Ramos (cell line): ENCODE results near the gene CLIP1.

ENCODE experiments used
- in situ Hi-C: fragments of 300-500 bp; cut with MboI; formaldehyde crosslinking; loops from one replicate; pipeline ENCODE4 v1.14.3; 2022; ENCODE audit warnings: low sequenced_read_pairs; ENCODE audit not compliant: unreplicated experiment

Gene CLIP1

GRCh38 chr12:122323311-122324019 lies 99.0 kb downstream of the CLIP1 start:
- in situ Hi-C loops, result no loop called here

DNA sequence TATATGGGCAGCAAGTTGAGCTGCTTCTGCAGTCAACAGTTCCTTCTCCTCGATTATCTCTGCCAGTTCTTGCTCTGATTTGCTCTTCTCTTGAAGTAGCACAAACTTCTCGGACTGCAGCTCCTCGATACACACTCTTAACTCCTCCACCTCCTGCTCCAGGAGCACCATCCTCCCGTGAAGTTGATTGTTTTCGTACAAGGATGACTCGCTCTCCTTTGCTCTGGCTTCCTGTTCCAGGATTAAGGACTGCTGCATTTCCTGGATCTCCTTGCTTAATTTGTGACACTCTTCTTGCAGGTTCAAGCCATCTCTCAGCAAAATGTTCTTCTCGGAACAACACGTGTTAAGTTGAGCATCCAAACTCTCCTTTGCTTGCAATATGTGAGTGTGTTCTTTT lies 100.0 kb downstream of the CLIP1 start:
- in situ Hi-C loops, result no loop called here

DNA sequence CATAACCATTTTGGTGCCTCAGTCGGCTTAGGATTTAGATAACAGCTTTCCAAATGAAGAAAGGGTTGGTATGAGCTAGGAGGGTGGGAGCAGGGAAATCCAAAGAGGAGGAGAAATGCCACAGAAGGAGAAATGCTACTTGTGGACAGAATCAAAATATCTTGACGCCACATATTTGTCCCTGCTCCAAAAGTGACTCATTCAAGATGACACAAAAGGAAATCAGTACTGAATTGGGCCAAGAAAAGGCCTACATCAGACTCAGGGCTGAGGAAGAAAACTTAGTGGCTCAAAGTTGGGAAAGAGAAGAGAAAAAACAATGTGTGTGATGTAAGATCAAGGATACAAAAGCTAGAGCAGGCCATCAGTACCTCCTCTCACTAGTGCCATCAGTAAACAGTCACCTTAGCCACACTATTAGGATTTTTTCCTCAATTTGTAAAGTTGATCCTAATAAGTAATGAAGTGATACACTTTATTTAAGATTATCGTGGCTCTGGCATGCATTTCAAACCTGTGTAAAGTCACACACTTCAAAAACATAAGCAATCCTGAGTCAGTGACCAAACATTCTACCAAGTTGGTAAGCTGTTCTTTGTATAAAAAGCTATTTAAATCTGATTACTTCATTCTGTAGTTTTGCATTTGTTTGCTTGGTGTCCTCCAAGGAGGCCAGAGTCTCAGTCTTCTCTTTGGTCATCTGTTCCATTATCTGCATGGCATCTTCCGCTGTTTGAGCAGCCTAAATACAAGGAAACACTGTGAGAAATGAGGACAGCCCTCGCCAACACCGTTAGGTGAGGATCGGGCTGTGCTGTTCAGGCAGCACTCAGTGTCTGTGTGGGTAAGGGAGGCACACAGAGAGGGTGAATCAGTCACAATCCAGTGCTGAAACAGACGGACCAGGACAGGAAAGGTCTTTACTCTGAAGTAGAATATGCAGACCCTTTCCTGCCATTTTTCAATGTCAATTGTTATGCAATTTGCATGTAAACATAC lies 103.6 kb downstream of the CLIP1 start:
- in situ Hi-C loops, result no loop called here

DNA sequence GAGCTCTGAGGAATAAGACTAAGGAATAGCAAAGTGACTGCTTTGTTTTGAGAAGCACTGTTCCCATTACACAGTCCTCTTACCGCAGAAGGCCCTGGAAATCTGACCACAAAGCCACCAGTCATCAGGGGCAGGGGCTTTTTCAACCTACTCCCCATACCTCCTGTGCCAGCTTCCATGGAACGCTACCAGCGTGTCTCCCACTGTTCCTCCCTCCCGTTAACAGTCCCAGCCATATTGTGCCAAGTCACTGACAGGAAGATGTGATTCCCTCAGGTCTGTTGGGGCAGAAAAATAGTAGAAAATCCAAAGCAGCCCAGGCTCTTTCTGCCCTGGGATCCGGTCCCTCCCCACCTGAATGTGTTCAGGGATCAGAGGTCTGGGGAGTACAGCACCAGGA lies 109.5 kb downstream of the CLIP1 start:
- in situ Hi-C loops, result no loop called here

- in situ Hi-C loops, result no loop called here
Observed at GRCh38 chr12:122311696-122312095, 110.8 kb downstream of the CLIP1 start.

DNA sequence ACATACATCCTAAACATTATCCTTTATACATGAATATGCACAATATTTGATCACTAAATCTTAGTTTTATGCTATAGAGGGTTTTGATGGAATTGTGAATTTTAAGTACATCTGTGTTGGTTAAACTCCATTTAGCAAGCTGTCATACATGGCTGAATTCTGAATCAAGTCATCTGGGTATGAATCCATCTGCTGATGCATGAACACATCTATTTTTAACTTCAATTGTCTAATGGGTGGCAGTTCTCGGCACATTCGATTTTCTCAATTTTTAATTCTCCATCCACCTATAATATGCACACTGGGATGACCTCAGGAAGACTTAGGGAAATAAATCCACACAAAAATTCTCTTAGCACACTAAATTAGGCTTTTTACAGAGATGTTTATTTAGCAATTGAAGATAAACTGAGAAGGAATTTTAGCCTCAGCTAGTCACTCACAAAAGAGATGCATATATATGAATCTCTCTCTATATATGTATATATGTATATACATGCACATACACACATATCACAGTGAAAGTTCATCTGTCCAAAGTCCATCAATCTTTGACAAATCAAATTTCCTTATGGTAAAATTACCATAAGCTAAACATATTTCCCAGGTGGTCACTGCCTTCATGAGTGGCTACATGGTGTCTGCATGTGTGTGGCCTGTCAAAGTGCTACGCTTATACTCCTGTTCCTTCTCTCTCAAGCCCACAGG lies 111.7 kb downstream of the CLIP1 start:
- in situ Hi-C loops, result no loop called here

- in situ Hi-C loops, result no loop called here
Observed at GRCh38 chr12:122309564-122310121, 112.8 kb downstream of the CLIP1 start.

GRCh38 chr12:122308811-122309210 lies 113.7 kb downstream of the CLIP1 start:
- in situ Hi-C loops, result no loop called here

GRCh38 chr12:122306407-122306806 lies 116.1 kb downstream of the CLIP1 start:
- in situ Hi-C loops, result no loop called here

GRCh38 chr12:122304924-122305323 lies 117.5 kb downstream of the CLIP1 start:
- in situ Hi-C loops, result no loop called here

GRCh38 chr12:122303068-122303467 lies 119.4 kb downstream of the CLIP1 start:
- in situ Hi-C loops, result no loop called here

DNA sequence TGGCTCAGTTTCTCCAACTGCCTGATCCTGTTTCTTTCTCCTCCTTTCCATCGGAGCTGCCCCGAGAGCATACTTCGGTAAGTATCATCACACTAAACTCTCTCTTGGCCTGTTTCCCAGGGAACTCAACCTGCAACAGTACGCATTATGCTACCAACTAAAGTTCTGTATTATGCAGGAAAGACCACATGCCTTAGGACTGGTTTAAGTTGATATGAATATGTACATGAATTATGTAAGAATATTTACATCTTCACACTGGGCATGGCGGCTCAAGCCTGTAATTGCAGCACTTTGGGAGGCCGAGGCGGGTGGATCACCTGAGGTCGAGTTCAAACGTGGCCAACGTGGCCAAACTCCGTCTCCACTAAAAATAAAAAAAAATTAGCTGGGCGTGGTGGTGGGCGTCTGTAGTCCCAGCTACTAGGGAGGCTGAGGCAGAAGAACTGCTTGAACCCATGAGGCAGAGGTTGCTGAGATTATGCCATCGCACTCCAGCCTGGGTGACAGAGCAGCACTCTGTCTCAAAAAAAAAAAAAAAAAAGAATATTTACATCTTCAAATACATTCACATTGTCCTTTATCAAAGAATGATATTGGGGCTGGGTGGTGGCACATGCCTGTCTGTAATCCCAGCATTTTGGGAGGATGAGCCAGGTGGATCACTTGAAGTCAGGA lies 124.3 kb downstream of the CLIP1 start:
- in situ Hi-C loops, result no loop called here

- in situ Hi-C loops, result no loop called here
Observed at GRCh38 chr12:122297494-122297893, 125.0 kb downstream of the CLIP1 start.

DNA sequence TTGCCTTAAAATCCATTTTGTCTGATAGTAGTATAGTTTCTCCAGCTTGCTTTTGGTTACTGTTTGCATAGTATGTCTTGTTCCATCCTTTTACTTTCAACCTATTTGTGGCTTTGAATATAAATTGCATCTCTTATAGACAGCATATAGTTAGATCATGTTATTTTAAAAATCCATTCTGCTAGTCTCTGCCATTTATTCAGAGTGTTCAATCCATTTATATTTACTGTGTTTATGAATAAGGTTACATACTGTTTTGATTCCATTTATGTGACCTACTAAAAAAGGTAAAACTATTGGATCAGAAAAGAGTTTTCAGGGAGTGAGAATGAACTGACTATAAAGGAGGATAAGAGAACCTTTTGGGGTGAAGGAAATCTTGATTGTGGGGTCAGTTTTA lies 126.6 kb downstream of the CLIP1 start:
- in situ Hi-C loops, result no loop called here

- in situ Hi-C loops, result no loop called here
Observed at GRCh38 chr12:122293081-122293480, 129.4 kb downstream of the CLIP1 start.

- in situ Hi-C loops, result no loop called here
Observed at GRCh38 chr12:122291431-122291830, 131.0 kb downstream of the CLIP1 start.

GRCh38 chr12:122283680-122284079 lies 138.8 kb downstream of the CLIP1 start:
- in situ Hi-C loops, result no loop called here

GRCh38 chr12:122282061-122282460 lies 140.4 kb downstream of the CLIP1 start:
- in situ Hi-C loops, result no loop called here

DNA sequence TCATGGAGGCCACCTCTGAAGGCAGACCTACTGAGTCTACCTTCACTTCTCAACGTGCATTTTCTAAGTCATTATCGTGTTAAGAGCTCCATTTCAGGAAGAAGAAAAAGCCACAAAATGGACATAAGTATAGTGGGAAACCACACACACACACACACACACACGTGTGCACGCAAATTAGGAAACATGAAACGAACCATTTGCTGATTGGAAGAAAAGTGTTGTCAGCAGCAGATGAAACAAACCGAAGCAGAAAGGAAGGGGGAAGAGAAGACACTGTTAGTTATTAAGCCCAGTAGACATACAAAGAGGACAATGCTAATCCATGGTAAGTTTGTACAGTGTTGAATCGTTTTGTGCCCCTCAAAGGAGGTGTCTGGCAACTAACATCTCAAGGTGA lies 146.2 kb downstream of the CLIP1 start:
- in situ Hi-C loops, result no loop called here

GRCh38 chr12:122275459-122275858 lies 147.0 kb downstream of the CLIP1 start:
- in situ Hi-C loops, result no loop called here
